Transverse colon (tissue), 3 donors: Measurements from ENCODE around the gene SLC39A11.

Experiments used
- CTCF ChIP-seq, 5 experiments: fragments of 200-600 bp in 3 of 5; fragments of 450-650 bp in 2 of 5; sonication (generic) in 3 of 5; IDR thresholded peaks; 1 replicate in 2 of 5; 2 replicates in 3 of 5; pipeline ENCODE4 v1.5.1; 2016 to 2017; ENCODE audit warnings: antibody characterized with exemption in 5 of 5, inconsistent platforms in 3 of 5, mild to moderate bottlenecking in 2 of 5, moderate library complexity in 1 of 5
- EP300 ChIP-seq: sonication (generic); formaldehyde crosslinking; IDR thresholded peaks from one replicate; pipeline ENCODE4 v1.6.1; 2017; ENCODE audit warnings: antibody characterized with exemption, low read depth
- POLR2A ChIP-seq: fragments of 450-650 bp; IDR thresholded peaks from one replicate; pipeline ENCODE4 v1.6.1; 2016; ENCODE audit warnings: antibody characterized with exemption, mild to moderate bottlenecking, moderate library complexity

- TF ChIP-seq POLR2A (no peak), CTCF (IDR thresholded peaks at IDR 0.05) (no peak), EP300 (no peak)
These were observed 46.2 kb upstream of the SLC39A11 start for GRCh38 chr17:73138541-73139138.
